ENCODE measurements around the gene GAREM1.

- TF ChIP-seq EZH2 (IDR thresholded peaks at IDR 0.05; ENCODE audit: insufficient read depth, low read length) = no peak
- TF ChIP-seq, protein P1, sequence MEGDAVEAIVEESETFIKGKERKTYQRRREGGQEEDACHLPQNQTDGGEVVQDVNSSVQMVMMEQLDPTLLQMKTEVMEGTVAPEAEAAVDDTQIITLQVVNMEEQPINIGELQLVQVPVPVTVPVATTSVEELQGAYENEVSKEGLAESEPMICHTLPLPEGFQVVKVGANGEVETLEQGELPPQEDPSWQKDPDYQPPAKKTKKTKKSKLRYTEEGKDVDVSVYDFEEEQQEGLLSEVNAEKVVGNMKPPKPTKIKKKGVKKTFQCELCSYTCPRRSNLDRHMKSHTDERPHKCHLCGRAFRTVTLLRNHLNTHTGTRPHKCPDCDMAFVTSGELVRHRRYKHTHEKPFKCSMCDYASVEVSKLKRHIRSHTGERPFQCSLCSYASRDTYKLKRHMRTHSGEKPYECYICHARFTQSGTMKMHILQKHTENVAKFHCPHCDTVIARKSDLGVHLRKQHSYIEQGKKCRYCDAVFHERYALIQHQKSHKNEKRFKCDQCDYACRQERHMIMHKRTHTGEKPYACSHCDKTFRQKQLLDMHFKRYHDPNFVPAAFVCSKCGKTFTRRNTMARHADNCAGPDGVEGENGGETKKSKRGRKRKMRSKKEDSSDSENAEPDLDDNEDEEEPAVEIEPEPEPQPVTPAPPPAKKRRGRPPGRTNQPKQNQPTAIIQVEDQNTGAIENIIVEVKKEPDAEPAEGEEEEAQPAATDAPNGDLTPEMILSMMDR (IDR thresholded peaks at IDR 0.05; ENCODE audit: insufficient read depth, low read depth, low read length) = no peak
Observed at GRCh38 chr18:32295604-32296003, 175.1 kb downstream of the GAREM1 start.

Measured in astrocyte (in vitro differentiated cells and primary cell).